ENCODE measurements around the gene COMMD6.

DNA sequence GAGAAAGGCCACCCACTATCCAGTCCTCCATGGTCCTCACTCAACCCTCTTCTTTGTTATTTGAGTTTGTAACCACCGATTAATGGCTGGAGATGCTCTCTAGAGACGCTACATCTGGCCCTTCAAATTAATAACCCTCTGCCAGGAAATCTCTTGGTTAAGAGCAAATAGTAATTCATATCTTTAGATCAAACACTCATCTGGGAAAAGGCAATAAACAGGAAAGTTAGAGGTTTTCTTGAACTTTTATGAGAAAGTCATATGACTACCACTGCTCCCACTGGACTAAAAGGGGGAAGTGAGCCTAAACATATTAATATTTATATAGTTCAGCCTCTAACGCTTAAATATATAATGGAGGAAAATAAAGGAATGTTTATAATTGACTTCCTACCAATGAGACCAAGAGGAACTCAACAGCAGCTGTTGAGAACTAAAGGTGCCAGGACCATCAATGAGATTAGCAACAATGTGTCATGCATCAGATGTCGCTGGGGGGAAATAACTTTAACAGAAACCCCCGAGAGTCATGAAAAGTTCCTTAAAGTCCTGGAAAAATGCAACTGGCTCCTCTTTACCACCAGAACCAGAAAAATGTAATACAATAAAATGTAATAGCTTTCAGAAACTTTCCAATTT lies 58.4 kb downstream of the COMMD6 start:
- no peak for TF ChIP-seq CTCF (IDR thresholded peaks at IDR 0.05)
- no peak for TF ChIP-seq POLR2A (IDR thresholded peaks at IDR 0.05)
- TF ChIP-seq POLR2AphosphoS5 (IDR thresholded peaks at IDR 0.05) = no peak
- no peak for TF ChIP-seq EP300 (IDR thresholded peaks at IDR 0.05; ENCODE audit: low read depth)
